MM.1S (cell line): ENCODE results near the gene GNG11.

Source experiments
- DNase-seq: peaks from one replicate; pipeline ENCODE4 v3.0.0-alpha.2; 2015
- H2AFZ ChIP-seq: fragments of 300-600 bp; sonication (generic); 2 replicates; pipeline ENCODE4 v1.6.0; 2016; ENCODE audit warnings: antibody characterized with exemption, low read length
- H3F3A ChIP-seq: fragments of 300-600 bp; sonication (generic); 2 replicates; pipeline ENCODE4 v1.6.1; 2016; ENCODE audit warnings: mild to moderate bottlenecking, antibody characterized with exemption, low read length, moderate library complexity, mixed read lengths; ENCODE audit not compliant: insufficient read depth
- H3K27ac ChIP-seq: fragments of 300-600 bp; sonication (generic); 2 replicates; pipeline ENCODE4 v1.5.1; 2016; ENCODE audit warnings: mild to moderate bottlenecking, low read length
- H3K27me3 ChIP-seq: fragments of 300-600 bp; sonication (generic); replicated peaks from 2 replicates; pipeline ENCODE4 v1.6.0; 2016; ENCODE audit warnings: low read length; ENCODE audit not compliant: insufficient read depth
- H3K36me3 ChIP-seq: fragments of 300-600 bp; sonication (generic); replicated peaks from 2 replicates; pipeline ENCODE4 v1.6.1; 2016; ENCODE audit warnings: mild to moderate bottlenecking, low read length, mixed read lengths; ENCODE audit not compliant: insufficient read depth
- H3K4me1 ChIP-seq: fragments of 300-600 bp; sonication (generic); 2 replicates; pipeline ENCODE4 v1.6.1; 2016; ENCODE audit warnings: low read length, mixed read lengths
- H3K4me2 ChIP-seq: fragments of 300-600 bp; sonication (generic); 2 replicates; pipeline ENCODE4 v1.6.0; 2016; ENCODE audit warnings: low read depth, low read length
- H3K4me3 ChIP-seq: fragments of 300-600 bp; sonication (generic); 2 replicates; pipeline ENCODE4 v1.5.1; 2016; ENCODE audit warnings: low read length, mixed read lengths
- H3K79me2 ChIP-seq: fragments of 300-600 bp; sonication (generic); 2 replicates; pipeline ENCODE4 v1.6.1; 2016; ENCODE audit warnings: mixed run types, low read length, mixed read lengths
- H3K9ac ChIP-seq: fragments of 300-600 bp; sonication (generic); 2 replicates; pipeline ENCODE4 v1.6.1; 2016; ENCODE audit warnings: low read length, mixed read lengths
- H3K9me2 ChIP-seq: fragments of 300-600 bp; sonication (generic); replicated peaks from 2 replicates; pipeline ENCODE4 v1.6.1; 2016; ENCODE audit warnings: mild to moderate bottlenecking, low read length, mixed read lengths; ENCODE audit not compliant: insufficient read depth
- H3K9me3 ChIP-seq: fragments of 300-600 bp; sonication (generic); replicated peaks from 2 replicates; pipeline ENCODE4 v1.6.1; 2016; ENCODE audit warnings: mild to moderate bottlenecking, low read length, mixed read lengths; ENCODE audit not compliant: insufficient read depth
- H4K20me1 ChIP-seq: fragments of 300-600 bp; sonication (generic); 2 replicates; pipeline ENCODE4 v1.6.1; 2016; ENCODE audit warnings: mild to moderate bottlenecking, low read length, moderate library complexity, mixed read lengths; ENCODE audit not compliant: insufficient read depth
- CTCF ChIP-seq: fragments of 300-600 bp; sonication (generic); IDR thresholded peaks from 2 replicates; pipeline ENCODE4 v1.5.1; 2016; ENCODE audit warnings: antibody characterized with exemption, low read length, mixed read lengths
- EZH2 ChIP-seq: fragments of 300-600 bp; sonication (generic); optimal IDR thresholded peaks from 2 replicates; pipeline ENCODE3; 2017; ENCODE audit warnings: low read depth, mild to moderate bottlenecking, antibody characterized with exemption, low read length, mixed read lengths
- EZH2phosphoT487 ChIP-seq: fragments of 300-600 bp; sonication (generic); IDR thresholded peaks from 2 replicates; pipeline ENCODE4 v1.6.1; 2018; ENCODE audit warnings: antibody characterized with exemption, low read length

GNG11 gene

GRCh38 chr7:93883917-93884345, 37.6 kb upstream of the GNG11 start:
- DNase-seq = no peak
- H3K36me3 ChIP-seq = no peaks in the 10 kb centered on the region
- TF ChIP-seq EZH2 (no peak), EZH2phosphoT487 (no peak), CTCF (no peak)
- no peak overlapping the region for H3K9ac ChIP-seq
- H3K9me3 ChIP-seq = no peaks in the 10 kb centered on the region
- no peaks in the 10 kb centered on the region for H3K4me1 ChIP-seq
- H3F3A ChIP-seq = no peaks in the 10 kb centered on the region
- H2AFZ ChIP-seq = no peak overlapping the region
- no peaks in the 10 kb centered on the region for H3K9me2 ChIP-seq
- H4K20me1 ChIP-seq = no peaks in the 10 kb centered on the region
- H3K27ac ChIP-seq = no peak overlapping the region
- no peak overlapping the region for H3K4me3 ChIP-seq
- no peak overlapping the region for H3K4me2 ChIP-seq
- H3K27me3 ChIP-seq = no peaks in the 10 kb centered on the region
- H3K79me2 ChIP-seq = no peaks in the 10 kb centered on the region

GRCh38 chr7:93884541-93884940, 37.0 kb upstream of the GNG11 start:
- no peaks in the 10 kb centered on the region for H3K9me2 ChIP-seq
- no peaks in the 10 kb centered on the region for H3K36me3 ChIP-seq
- TF ChIP-seq CTCF (no peak), EZH2phosphoT487 (no peak), EZH2 (no peak)
- H3K27me3 ChIP-seq = no peaks in the 10 kb centered on the region
- no peak overlapping the region for H3K27ac ChIP-seq
- no peak overlapping the region for H2AFZ ChIP-seq
- H3K4me3 ChIP-seq = no peak overlapping the region
- no peaks in the 10 kb centered on the region for H3K4me1 ChIP-seq
- H3K79me2 ChIP-seq = no peaks in the 10 kb centered on the region
- H3K4me2 ChIP-seq = no peak overlapping the region
- no peaks in the 10 kb centered on the region for H3K9me3 ChIP-seq
- no peaks in the 10 kb centered on the region for H4K20me1 ChIP-seq
- H3F3A ChIP-seq = no peaks in the 10 kb centered on the region
- H3K9ac ChIP-seq = no peak overlapping the region
- DNase-seq = no peak

GRCh38 chr7:93889261-93889660, 32.3 kb upstream of the GNG11 start:
- no peaks in the 10 kb centered on the region for H3K4me1 ChIP-seq
- no peak overlapping the region for H3K9ac ChIP-seq
- H4K20me1 ChIP-seq = no peaks in the 10 kb centered on the region
- H3K36me3 ChIP-seq = no peaks in the 10 kb centered on the region
- no peaks in the 10 kb centered on the region for H3K79me2 ChIP-seq
- no peak for DNase-seq
- no peak overlapping the region for H2AFZ ChIP-seq
- no peak overlapping the region for H3K4me2 ChIP-seq
- no peak overlapping the region for H3K27ac ChIP-seq
- TF ChIP-seq EZH2phosphoT487 = no peak
- no peak for TF ChIP-seq EZH2
- no peak for TF ChIP-seq CTCF
- no peaks in the 10 kb centered on the region for H3K9me3 ChIP-seq
- no peaks in the 10 kb centered on the region for H3K9me2 ChIP-seq
- no peaks in the 10 kb centered on the region for H3K27me3 ChIP-seq
- no peaks in the 10 kb centered on the region for H3F3A ChIP-seq
- H3K4me3 ChIP-seq = no peak overlapping the region
